ENCODE data around the gene ANKFY1.

DNA sequence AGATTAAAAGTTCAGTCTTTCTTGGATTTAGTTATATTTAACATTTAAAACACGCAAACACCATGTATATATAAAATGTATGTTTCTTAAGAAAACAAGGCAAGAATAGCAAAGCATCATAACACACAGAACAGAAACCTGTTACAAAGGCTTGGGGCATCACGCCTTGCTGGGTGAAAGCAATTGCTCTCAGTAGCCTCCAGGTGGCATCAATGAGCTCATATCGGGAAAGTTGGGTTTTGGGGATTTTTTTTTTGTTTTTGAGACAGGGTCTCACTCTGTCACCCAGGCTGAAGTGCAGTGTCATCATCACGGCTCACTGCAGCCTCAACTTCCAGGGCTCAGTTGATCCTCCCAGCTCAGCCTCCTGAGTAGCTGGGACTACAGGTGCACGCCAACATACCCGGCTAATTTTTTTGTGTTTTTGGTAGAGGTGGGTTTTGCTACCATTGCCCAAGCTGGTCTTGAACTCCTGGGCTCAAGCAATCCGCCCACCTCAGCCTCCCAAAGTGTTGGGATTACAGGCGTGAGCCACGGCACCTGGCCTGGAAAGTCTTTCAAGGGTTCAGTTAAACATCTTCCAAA is 63.9 kb downstream of the ANKFY1 start:
- TF ChIP-seq CTCF (IDR thresholded peaks at IDR 0.05; ENCODE audit: low read depth, low read length, poor library complexity, severe bottlenecking) (peak; percentile 73), EZH2phosphoT487 (IDR thresholded peaks at IDR 0.05; ENCODE audit: borderline replicate concordance, low read length) (no peak)

Measured in DOHH2 (cell line).